ENCODE data around the gene SPATC1L. TPM values are rescaled to one million over a fixed set of nuclear protein-coding genes. Genes with fewer than 3 reads are reported as not detected.

SPATC1L gene
- polyA plus RNA-seq, 1 donor from 2014 or later = 20.6 TPM

DNA sequence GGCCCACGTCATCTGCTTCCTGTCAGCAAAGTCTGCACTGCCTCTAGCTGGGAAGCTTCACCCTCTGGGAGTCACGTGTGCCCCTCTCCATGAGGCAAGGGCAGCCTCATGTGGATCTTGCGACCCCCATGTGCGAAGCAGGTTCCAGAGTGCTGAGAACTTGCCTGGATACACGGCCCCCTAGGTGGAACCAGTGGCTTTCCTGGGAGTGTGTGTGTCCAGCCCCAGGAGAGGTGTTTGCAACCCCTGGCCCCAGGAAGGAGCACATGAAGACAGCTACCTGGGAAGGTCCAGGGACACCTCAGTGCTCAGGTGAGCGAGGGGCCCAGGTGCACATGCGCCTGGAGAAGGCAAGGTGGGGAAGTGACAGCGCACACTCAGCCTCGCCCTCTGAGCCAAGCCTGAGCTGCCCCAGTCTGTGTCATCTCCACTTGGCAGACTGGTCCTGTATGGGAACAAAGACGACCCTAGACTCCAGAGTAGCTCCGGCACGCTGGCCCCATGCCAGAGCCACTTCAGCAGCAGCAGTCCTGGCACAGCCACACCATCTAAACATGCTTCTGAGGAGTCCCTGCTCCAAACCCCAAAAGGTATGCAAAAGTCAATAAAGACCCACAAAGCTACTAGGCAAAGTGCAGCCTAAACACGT, 35.5 kb upstream of the SPATC1L start:
- H3K27ac ChIP-seq (ENCODE audit: low read length) = no peak overlapping the region
- no peak overlapping the region for H3K9ac ChIP-seq (ENCODE audit: low read length)
- no peaks in the 10 kb centered on the region for H3F3A ChIP-seq (ENCODE audit: insufficient read depth, low read length, poor library complexity, severe bottlenecking)
- H3K27me3 ChIP-seq (ENCODE audit: insufficient read depth, low read depth, low read length) = no peaks in the 10 kb centered on the region
- no peak overlapping the region for H2AFZ ChIP-seq (ENCODE audit: low read depth, low read length)
- no peaks in the 10 kb centered on the region for H3K36me3 ChIP-seq (ENCODE audit: insufficient read depth, low read length)
- TF ChIP-seq POLR2AphosphoS5 (IDR thresholded peaks at IDR 0.05) (no peak), MXI1 (conservative IDR thresholded peaks at IDR 0.05; ENCODE audit: poor library complexity, severe bottlenecking) (no peak), SMC3 (conservative IDR thresholded peaks at IDR 0.05; ENCODE audit: poor library complexity) (no peak), RAD21 (conservative IDR thresholded peaks at IDR 0.05) (no peak), TAF1 (IDR thresholded peaks at IDR 0.05; ENCODE audit: low read depth) (no peak), EP300 (conservative IDR thresholded peaks at IDR 0.05; ENCODE audit: poor library complexity, severe bottlenecking) (no peak), REST (IDR thresholded peaks at IDR 0.05; ENCODE audit: borderline replicate concordance) (no peak), EZH2 (IDR thresholded peaks at IDR 0.05; ENCODE audit: borderline replicate concordance, insufficient read depth, low read length, poor library complexity, severe bottlenecking) (no peak)
- TF ChIP-seq, protein P1, sequence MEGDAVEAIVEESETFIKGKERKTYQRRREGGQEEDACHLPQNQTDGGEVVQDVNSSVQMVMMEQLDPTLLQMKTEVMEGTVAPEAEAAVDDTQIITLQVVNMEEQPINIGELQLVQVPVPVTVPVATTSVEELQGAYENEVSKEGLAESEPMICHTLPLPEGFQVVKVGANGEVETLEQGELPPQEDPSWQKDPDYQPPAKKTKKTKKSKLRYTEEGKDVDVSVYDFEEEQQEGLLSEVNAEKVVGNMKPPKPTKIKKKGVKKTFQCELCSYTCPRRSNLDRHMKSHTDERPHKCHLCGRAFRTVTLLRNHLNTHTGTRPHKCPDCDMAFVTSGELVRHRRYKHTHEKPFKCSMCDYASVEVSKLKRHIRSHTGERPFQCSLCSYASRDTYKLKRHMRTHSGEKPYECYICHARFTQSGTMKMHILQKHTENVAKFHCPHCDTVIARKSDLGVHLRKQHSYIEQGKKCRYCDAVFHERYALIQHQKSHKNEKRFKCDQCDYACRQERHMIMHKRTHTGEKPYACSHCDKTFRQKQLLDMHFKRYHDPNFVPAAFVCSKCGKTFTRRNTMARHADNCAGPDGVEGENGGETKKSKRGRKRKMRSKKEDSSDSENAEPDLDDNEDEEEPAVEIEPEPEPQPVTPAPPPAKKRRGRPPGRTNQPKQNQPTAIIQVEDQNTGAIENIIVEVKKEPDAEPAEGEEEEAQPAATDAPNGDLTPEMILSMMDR (IDR thresholded peaks at IDR 0.05; ENCODE audit: poor library complexity, severe bottlenecking) = no peak
- H3K4me2 ChIP-seq (ENCODE audit: low read length) = no peak overlapping the region
- no peaks in the 10 kb centered on the region for H4K20me1 ChIP-seq (ENCODE audit: insufficient read depth)
- H3K9me3 ChIP-seq (ENCODE audit: low read length) = no peaks in the 10 kb centered on the region
- H3K79me2 ChIP-seq (replicated peaks; ENCODE audit: insufficient read depth, low read length) = peaks cover 14% of the 10 kb centered on the region
- no peaks in the 10 kb centered on the region for H3K9me2 ChIP-seq (ENCODE audit: insufficient read depth, low read length)
- H3K4me3 ChIP-seq (ENCODE audit: low read length) = no peak overlapping the region

DNA sequence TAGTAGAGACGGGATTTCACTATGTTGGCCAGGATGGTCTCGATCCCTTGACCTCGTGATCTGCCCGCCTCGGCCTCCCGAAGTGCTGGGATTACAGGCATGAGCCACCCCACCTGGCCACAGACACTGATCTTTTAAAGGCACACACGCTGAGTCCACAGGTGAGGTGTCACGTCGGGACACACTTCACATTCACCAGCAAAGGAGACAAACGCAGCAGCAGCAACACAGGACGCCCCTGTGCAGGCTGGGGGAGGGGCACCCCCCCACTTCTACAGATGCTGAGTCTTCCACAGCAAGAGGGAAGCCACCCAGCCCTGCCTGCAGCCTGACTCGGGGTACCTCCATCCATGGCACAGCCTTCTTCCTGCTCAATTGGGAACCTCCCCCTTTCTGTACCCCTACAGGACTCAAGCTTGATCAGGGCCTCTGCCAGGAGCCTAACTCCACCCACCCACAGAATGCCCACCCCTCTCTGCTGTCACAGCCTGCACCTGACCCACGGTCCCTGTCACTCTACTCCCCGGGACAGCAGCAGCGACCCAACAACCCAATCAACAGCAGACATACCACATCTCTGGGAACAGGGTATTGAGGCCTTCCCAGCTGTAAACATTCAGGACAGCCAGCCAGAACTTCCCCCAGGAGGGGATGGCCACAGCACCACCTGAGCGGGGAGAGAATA, 34.8 kb upstream of the SPATC1L start:
- Histone ChIP-seq H3K27ac (ENCODE audit: low read length) (no peak overlapping the region), H3K79me2 (replicated peaks; ENCODE audit: insufficient read depth, low read length) (peaks cover 10% of the 10 kb centered on the region), H3K9me2 (ENCODE audit: insufficient read depth, low read length) (no peaks in the 10 kb centered on the region), H3K9ac (ENCODE audit: low read length) (no peak overlapping the region), H3K4me3 (ENCODE audit: low read length) (no peak overlapping the region), H2AFZ (ENCODE audit: low read depth, low read length) (no peak overlapping the region), H3K4me2 (ENCODE audit: low read length) (no peak overlapping the region), H3K36me3 (ENCODE audit: insufficient read depth, low read length) (no peaks in the 10 kb centered on the region), H3F3A (ENCODE audit: insufficient read depth, low read length, poor library complexity, severe bottlenecking) (no peaks in the 10 kb centered on the region), H4K20me1 (ENCODE audit: insufficient read depth) (no peaks in the 10 kb centered on the region), H3K9me3 (ENCODE audit: low read length) (no peaks in the 10 kb centered on the region), H3K27me3 (ENCODE audit: insufficient read depth, low read depth, low read length) (no peaks in the 10 kb centered on the region)
- TF ChIP-seq, protein P1 (IDR thresholded peaks at IDR 0.05; ENCODE audit: poor library complexity, severe bottlenecking) = no peak
- TF ChIP-seq REST (IDR thresholded peaks at IDR 0.05; ENCODE audit: borderline replicate concordance) (no peak), RAD21 (conservative IDR thresholded peaks at IDR 0.05) (no peak), TAF1 (IDR thresholded peaks at IDR 0.05; ENCODE audit: low read depth) (no peak), SMC3 (conservative IDR thresholded peaks at IDR 0.05; ENCODE audit: poor library complexity) (no peak), EZH2 (IDR thresholded peaks at IDR 0.05; ENCODE audit: borderline replicate concordance, insufficient read depth, low read length, poor library complexity, severe bottlenecking) (no peak), EP300 (conservative IDR thresholded peaks at IDR 0.05; ENCODE audit: poor library complexity, severe bottlenecking) (no peak)
